Glutamatergic neuron (in vitro differentiated cells): ENCODE data around the gene STT3B. TPM values are rescaled to one million over a fixed set of nuclear protein-coding genes. Genes with fewer than 3 reads are reported as not detected.

Experiments
- DNase-seq: peaks from one replicate; pipeline ENCODE4 v3.0.0; 2022
- H3K27ac Mint-ChIP-seq: one replicate; pipeline ENCODE4 v1.8.0; 2020; ENCODE audit warnings: mild to moderate bottlenecking, mixed read lengths, inconsistent platforms; ENCODE audit not compliant: unreplicated experiment
- H3K27me3 Mint-ChIP-seq: one replicate; pipeline ENCODE4 v1.8.0; 2020; ENCODE audit warnings: mild to moderate bottlenecking, moderate library complexity, mixed read lengths, inconsistent platforms; ENCODE audit not compliant: unreplicated experiment
- H3K36me3 Mint-ChIP-seq: one replicate; pipeline ENCODE4 v1.8.0; 2020; ENCODE audit warnings: mild to moderate bottlenecking, mixed read lengths, inconsistent platforms; ENCODE audit not compliant: unreplicated experiment
- H3K4me1 Mint-ChIP-seq: one replicate; pipeline ENCODE4 v1.8.0; 2020; ENCODE audit warnings: mild to moderate bottlenecking, low read depth, mixed read lengths, inconsistent platforms; ENCODE audit not compliant: unreplicated experiment
- H3K4me3 Mint-ChIP-seq: one replicate; pipeline ENCODE4 v1.8.0; 2020; ENCODE audit warnings: mild to moderate bottlenecking, mixed read lengths, inconsistent platforms; ENCODE audit not compliant: unreplicated experiment
- H3K9me3 Mint-ChIP-seq: one replicate; pipeline ENCODE4 v1.8.0; 2020; ENCODE audit warnings: mild to moderate bottlenecking, moderate library complexity, mixed read lengths, inconsistent platforms; ENCODE audit not compliant: unreplicated experiment
- total RNA-seq: library from RNA; stranded (reverse); fragmentation: NEBNext Ultra II Directional; extraction: Animal tissue kit (Norgen Biotek cat#: 25700); gene quantifications from one replicate; pipeline ENCODE4 v1.2.1, GENCODE V29; 2021; ENCODE audit not compliant: unreplicated experiment
- TF ChIP-seq, protein P1 (sequence below): fragments of 200-600 bp; sonication (generic); IDR thresholded peaks from one replicate; pipeline ENCODE4 v1.5.0; 2021; ENCODE audit not compliant: partially characterized antibody, unreplicated experiment

Gene STT3B
- total RNA-seq, 1 donor from 2014 or later, result 65.1 TPM

- Mint-ChIP-seq H3K9me3 (no peaks in the 10 kb centered on the region), H3K36me3 (no peaks in the 10 kb centered on the region)
Measured at GRCh38 chr3:31629054-31629453, 96.3 kb downstream of the STT3B start.

GRCh38 chr3:31634476-31634875, 101.8 kb downstream of the STT3B start:
- Mint-ChIP-seq H3K27ac (no peak overlapping the region), H3K36me3 (no peaks in the 10 kb centered on the region), H3K27me3 (peaks cover 2% of the 10 kb centered on the region), H3K4me1 (no peaks in the 10 kb centered on the region), H3K9me3 (no peaks in the 10 kb centered on the region), H3K4me3 (no peak overlapping the region)
- no peak for DNase-seq
- TF ChIP-seq, protein P1, sequence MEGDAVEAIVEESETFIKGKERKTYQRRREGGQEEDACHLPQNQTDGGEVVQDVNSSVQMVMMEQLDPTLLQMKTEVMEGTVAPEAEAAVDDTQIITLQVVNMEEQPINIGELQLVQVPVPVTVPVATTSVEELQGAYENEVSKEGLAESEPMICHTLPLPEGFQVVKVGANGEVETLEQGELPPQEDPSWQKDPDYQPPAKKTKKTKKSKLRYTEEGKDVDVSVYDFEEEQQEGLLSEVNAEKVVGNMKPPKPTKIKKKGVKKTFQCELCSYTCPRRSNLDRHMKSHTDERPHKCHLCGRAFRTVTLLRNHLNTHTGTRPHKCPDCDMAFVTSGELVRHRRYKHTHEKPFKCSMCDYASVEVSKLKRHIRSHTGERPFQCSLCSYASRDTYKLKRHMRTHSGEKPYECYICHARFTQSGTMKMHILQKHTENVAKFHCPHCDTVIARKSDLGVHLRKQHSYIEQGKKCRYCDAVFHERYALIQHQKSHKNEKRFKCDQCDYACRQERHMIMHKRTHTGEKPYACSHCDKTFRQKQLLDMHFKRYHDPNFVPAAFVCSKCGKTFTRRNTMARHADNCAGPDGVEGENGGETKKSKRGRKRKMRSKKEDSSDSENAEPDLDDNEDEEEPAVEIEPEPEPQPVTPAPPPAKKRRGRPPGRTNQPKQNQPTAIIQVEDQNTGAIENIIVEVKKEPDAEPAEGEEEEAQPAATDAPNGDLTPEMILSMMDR, result no peak

More at GRCh38 chr3:31629054-31629453, 96.3 kb downstream of the STT3B start:
- TF ChIP-seq, protein P1, result no peak
- DNase-seq, result no peak
- Mint-ChIP-seq H3K4me3 (no peak overlapping the region), H3K4me1 (no peaks in the 10 kb centered on the region), H3K27me3 (peaks cover 2% of the 10 kb centered on the region), H3K27ac (no peak overlapping the region)

DNA sequence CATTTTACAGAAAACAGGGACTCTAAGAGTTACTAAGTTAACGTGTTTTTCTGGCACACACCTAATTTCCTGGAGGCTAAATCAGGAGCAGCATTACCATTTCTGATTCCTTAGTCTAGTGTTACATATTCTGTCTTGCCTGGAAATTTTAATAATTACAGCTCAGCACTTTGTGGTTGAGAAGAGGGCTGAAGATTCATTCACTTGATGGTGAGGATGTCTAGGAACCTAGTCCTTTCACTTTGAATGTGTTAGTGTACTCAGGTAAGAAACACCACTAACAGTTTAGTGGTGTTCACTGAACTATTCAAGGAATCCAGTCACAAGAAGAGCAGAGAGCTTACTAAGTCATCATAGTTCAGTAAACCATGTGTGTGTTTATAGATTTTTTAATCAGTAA, 102.8 kb downstream of the STT3B start:
- Mint-ChIP-seq H3K4me3 (no peak overlapping the region), H3K27me3 (peaks cover 2% of the 10 kb centered on the region), H3K4me1 (no peaks in the 10 kb centered on the region), H3K9me3 (no peaks in the 10 kb centered on the region), H3K27ac (no peak overlapping the region), H3K36me3 (no peaks in the 10 kb centered on the region)
- DNase-seq, result no peak
- TF ChIP-seq, protein P1, result no peak

DNA sequence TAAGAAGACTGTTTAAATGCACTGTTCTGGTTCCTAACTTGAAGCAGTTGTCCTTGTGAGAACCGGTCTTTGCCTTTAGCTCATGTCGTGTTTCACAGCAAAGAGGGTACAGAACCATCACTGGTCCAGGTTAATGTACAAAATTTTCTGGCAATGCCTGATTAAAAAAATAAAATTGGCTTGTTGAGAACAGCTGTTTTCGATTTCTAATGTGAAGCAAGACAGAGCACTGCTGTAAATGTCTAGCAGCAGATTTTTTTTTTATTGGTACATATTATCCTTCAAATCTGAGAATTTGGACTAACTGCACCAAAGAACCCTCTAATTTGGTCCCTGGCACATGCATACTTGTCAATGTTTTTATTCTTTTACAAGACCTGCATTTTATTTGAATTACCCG, 103.3 kb downstream of the STT3B start:
- Mint-ChIP-seq H3K27ac (no peak overlapping the region), H3K36me3 (no peaks in the 10 kb centered on the region), H3K4me3 (no peak overlapping the region), H3K27me3 (peaks cover 2% of the 10 kb centered on the region), H3K4me1 (no peaks in the 10 kb centered on the region), H3K9me3 (no peaks in the 10 kb centered on the region)
- DNase-seq, result no peak
- TF ChIP-seq, protein P1, result no peak

DNA sequence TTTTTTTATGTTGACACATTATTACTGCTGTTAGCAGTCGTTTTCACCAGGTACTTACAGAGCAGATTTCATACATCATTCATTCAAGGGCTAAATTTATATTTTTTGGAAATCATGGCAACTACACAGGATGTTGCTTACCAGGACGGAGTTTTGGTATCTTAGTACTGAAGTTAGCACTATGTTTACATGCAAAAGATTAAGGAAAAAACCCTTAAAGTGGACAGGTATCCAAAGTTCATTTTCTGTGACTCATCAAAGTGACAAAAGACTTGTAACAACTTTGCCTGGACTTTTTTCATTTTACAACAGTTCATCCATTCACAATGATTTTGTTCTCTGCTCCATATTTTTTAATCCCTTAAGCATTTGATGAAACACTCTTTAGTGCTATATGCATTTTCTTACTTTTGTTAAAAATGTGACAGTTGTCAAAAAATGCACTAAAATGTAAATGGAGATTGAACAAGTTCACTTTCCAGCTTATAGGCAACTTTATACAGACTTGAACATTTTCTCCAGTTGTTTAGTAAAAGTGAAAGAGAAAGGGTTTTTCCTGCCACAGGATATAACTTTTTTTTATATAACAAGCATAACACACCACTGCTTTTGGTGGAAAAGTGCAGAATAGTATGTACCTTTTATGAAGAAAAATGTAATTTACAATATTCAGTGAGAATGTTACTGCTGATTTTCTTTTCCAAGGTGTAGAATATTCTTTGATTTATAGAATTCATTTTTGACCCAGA, 104.1 kb downstream of the STT3B start:
- Mint-ChIP-seq H3K27ac (no peak overlapping the region), H3K27me3 (peaks cover 2% of the 10 kb centered on the region), H3K4me3 (no peak overlapping the region), H3K36me3 (no peaks in the 10 kb centered on the region), H3K9me3 (no peaks in the 10 kb centered on the region), H3K4me1 (no peaks in the 10 kb centered on the region)
- no peak for DNase-seq
- TF ChIP-seq, protein P1, result no peak
